ENCODE results near the gene PIK3AP1. TPM values are rescaled to one million over a fixed set of nuclear protein-coding genes. Genes with fewer than 3 reads are reported as not detected.
"Not testable (repeated sequence)": the region's sequence is repeated elsewhere in the genome, so short reads cannot be mapped to it uniquely, and the experiment has no call there.

The PIK3AP1 gene
- total RNA-seq, 1 donor from 2014 or later, result 1.3 TPM

DNA sequence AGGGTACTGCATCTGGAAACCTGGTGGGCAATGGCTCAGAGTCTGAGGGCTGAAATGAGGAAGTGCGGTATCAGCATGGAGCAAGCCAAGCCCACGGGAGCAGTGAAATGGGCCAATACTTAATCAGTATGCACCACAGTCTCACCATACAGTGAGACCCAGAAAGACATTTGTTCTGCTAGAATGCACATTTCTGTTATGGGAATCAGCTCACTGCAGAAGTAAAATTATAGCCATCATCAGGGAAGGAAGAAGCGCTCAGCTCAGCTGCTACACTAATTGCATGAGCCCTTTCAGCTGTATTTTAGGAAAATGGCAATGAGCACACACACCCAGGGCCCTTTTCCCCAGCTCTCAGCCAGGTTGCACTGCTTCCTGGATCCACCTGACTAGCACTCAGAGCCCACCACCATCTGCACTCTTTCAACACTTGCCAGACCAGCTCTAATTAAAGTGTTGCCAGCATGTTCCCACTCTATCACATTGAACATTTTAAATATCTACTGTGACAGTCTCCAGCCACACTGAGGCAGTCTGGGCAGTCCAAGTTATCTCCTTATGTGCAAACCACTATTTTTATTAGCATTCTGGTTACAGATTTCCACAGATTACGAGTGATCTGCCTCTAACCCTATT lies 44.2 kb upstream of the PIK3AP1 start:
- H3K36me3 Mint-ChIP-seq (ENCODE audit: low read depth), result no peaks in the 10 kb centered on the region
- H3K4me1 Mint-ChIP-seq, result no peaks in the 10 kb centered on the region
- TF ChIP-seq, protein P1, sequence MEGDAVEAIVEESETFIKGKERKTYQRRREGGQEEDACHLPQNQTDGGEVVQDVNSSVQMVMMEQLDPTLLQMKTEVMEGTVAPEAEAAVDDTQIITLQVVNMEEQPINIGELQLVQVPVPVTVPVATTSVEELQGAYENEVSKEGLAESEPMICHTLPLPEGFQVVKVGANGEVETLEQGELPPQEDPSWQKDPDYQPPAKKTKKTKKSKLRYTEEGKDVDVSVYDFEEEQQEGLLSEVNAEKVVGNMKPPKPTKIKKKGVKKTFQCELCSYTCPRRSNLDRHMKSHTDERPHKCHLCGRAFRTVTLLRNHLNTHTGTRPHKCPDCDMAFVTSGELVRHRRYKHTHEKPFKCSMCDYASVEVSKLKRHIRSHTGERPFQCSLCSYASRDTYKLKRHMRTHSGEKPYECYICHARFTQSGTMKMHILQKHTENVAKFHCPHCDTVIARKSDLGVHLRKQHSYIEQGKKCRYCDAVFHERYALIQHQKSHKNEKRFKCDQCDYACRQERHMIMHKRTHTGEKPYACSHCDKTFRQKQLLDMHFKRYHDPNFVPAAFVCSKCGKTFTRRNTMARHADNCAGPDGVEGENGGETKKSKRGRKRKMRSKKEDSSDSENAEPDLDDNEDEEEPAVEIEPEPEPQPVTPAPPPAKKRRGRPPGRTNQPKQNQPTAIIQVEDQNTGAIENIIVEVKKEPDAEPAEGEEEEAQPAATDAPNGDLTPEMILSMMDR (conservative IDR thresholded peaks at IDR 0.05), result no peak
- no peak for DNase-seq (ENCODE audit: low read depth, low spot score)
- H3K4me3 Mint-ChIP-seq, result no peak overlapping the region
- H3K9me3 Mint-ChIP-seq, result peaks cover 4% of the 10 kb centered on the region
- no peak overlapping the region for H3K27ac Mint-ChIP-seq (ENCODE audit: unreplicated experiment)
- peaks cover 3% of the 10 kb centered on the region for H3K27me3 Mint-ChIP-seq (ENCODE audit: low read depth)

DNA sequence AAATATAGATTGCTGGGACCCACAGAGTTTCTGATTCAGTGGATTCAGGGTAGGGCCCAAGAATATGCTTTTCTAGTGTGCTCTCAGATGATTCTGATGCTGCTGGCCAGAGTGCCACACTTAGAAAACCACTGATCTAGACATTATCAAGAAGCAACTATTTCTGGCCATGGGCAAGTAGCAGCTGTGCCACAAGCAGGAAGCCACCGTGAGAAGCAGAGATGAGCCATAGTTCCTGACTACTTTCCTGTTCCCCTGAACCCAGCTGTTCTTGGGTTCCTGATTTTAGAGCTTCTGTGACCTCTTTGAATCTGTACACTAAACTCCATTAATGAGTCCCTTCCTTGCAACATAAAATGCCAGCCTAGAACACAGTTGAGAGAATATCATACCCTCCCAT lies 38.1 kb upstream of the PIK3AP1 start:
- Mint-ChIP-seq H3K4me3 (no peak overlapping the region), H3K4me1 (no peaks in the 10 kb centered on the region), H3K36me3 (ENCODE audit: low read depth) (no peaks in the 10 kb centered on the region), H3K27me3 (ENCODE audit: low read depth) (peaks cover 12% of the 10 kb centered on the region), H3K9me3 (no peaks in the 10 kb centered on the region), H3K27ac (ENCODE audit: unreplicated experiment) (no peak overlapping the region)
- DNase-seq (ENCODE audit: low read depth, low spot score), result no peak
- TF ChIP-seq, protein P1 (conservative IDR thresholded peaks at IDR 0.05), result no peak

DNA sequence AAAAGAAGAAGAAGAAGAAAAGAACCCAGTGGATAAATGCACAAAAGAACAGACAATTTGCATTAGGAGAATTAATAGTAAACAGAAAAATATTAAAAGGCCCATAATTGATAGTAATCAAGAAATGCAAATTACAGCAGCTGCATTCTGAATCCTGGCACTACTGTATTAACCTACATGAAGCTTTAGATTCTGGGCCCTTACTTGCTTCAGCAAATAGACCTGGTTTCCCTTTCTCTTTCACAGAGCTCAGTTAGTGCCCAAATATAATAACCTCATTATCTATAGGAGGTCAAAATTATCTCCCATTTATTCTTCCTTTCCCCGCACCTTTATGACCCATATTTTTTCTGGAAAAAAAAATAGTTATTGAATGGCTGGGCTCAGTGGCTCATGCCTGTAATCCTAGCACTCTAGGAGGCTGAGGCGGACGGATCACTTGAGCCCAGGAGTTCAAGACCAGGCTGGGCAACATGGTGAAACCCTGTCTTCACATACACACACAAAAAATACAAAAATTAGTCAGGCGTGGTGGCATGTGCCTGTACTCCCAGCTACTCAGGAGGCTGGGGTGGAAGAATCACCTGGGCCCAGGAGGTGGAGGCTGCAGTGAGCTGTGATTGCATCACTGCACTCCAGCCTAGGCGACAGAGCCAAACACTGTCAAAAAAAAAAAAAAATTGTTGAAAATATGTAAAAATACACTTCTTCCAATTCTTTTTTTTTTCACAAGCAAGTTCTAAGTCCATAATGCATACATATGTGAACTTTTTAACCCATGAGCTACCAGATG lies 36.0 kb upstream of the PIK3AP1 start:
- Mint-ChIP-seq H3K36me3 (ENCODE audit: low read depth) (no peaks in the 10 kb centered on the region), H3K4me1 (no peaks in the 10 kb centered on the region), H3K9me3 (no peaks in the 10 kb centered on the region), H3K27ac (ENCODE audit: unreplicated experiment) (no peak overlapping the region), H3K27me3 (ENCODE audit: low read depth) (peaks cover 12% of the 10 kb centered on the region), H3K4me3 (no peak overlapping the region)
- DNase-seq (ENCODE audit: low read depth, low spot score), result no peak
- TF ChIP-seq, protein P1 (conservative IDR thresholded peaks at IDR 0.05), result no peak

DNA sequence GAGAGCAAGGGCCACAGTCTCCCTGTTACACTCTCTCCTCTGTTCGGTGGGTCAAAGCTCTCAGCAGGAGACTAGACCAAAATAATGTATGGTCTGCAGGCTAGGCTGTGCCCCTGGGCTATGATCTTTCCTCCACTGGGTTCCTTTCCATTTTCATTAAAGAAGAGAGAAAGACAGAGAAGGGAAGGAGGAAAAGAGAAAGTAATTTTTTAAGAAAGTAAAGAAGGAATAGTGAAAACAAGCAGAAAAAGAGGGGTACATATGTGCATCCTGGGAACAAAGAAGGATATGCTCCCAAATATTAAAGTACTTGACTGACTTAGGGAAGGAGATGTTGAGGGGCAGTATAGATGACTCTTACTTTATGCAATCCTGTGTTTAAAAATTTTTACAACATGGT lies 33.6 kb upstream of the PIK3AP1 start:
- Mint-ChIP-seq H3K4me3 (no peak overlapping the region), H3K27me3 (ENCODE audit: low read depth) (peaks cover 10% of the 10 kb centered on the region), H3K36me3 (ENCODE audit: low read depth) (no peaks in the 10 kb centered on the region), H3K4me1 (no peaks in the 10 kb centered on the region), H3K9me3 (no peaks in the 10 kb centered on the region), H3K27ac (ENCODE audit: unreplicated experiment) (no peak overlapping the region)
- TF ChIP-seq, protein P1 (conservative IDR thresholded peaks at IDR 0.05), result no peak
- no peak for DNase-seq (ENCODE audit: low read depth, low spot score)

DNA sequence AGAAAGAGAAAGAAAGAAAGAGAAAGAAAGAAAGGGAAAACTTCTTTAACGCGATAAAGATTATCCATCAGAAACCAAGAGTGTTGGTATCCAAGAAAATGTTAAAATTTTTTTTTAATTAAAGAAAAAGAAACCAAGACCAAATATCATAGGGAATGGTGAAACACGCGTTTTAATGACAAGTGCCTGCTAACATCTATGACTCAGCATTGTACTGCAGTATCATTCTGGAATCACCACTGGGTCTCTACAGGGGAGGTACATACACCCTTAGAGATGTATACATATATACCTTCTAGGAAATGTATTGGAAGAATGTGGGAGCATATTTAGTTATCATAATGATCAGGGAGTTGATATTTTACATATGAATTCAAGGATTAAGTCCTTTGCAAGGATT lies 32.1 kb upstream of the PIK3AP1 start:
- no peak overlapping the region for H3K27ac Mint-ChIP-seq (ENCODE audit: unreplicated experiment)
- TF ChIP-seq, protein P1 (conservative IDR thresholded peaks at IDR 0.05), result no peak
- DNase-seq (ENCODE audit: low read depth, low spot score), result no peak
- peaks cover 8% of the 10 kb centered on the region for H3K4me1 Mint-ChIP-seq
- no peaks in the 10 kb centered on the region for H3K9me3 Mint-ChIP-seq
- no peaks in the 10 kb centered on the region for H3K36me3 Mint-ChIP-seq (ENCODE audit: low read depth)
- no peak overlapping the region for H3K4me3 Mint-ChIP-seq
- H3K27me3 Mint-ChIP-seq (ENCODE audit: low read depth), result peaks cover 10% of the 10 kb centered on the region

DNA sequence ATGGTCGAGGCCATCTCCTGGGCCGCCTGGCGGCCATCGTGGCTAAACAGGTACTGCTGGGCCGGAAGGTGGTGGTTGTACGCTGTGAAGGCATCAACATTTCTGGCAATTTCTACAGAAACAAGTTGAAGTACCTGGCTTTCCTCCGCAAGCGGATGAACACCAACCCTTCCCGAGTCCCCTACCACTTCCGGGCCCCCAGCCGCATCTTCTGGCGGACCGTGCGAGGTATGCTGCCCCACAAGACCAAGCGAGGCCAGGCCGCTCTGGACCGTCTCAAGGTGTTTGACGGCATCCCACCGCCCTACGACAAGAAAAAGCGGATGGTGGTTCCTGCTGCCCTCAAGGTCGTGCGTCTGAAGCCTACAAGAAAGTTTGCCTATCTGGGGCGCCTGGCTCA lies 30.0 kb upstream of the PIK3AP1 start:
- not testable (repeated sequence) for H3K4me3 Mint-ChIP-seq; H3K9me3 Mint-ChIP-seq; H3K27ac Mint-ChIP-seq (ENCODE audit: unreplicated experiment); H3K36me3 Mint-ChIP-seq (ENCODE audit: low read depth); DNase-seq (ENCODE audit: low read depth, low spot score); H3K4me1 Mint-ChIP-seq
- peaks cover 10% of the 10 kb centered on the region for H3K27me3 Mint-ChIP-seq (ENCODE audit: low read depth)
